SK-N-SH (cell line): Measurements from ENCODE around the gene RCSD1. TPM values are rescaled to one million over a fixed set of nuclear protein-coding genes. Genes with fewer than 3 reads are reported as not detected.

Experiments
- CTCF ChIA-PET: fragments of 300-600, 350-600 bp; formaldehyde crosslinking; extraction: SDS; loops from one replicate; lab custom pipeline; 2021; lab: Yijun Ruan, JAX
- POLR2A ChIA-PET: fragments of 350-600 bp; sonication (Branson Sonifier 250); formaldehyde crosslinking; extraction: SDS; loops from one replicate; lab custom pipeline; 2020; ENCODE audit warnings: antibody characterized with exemption, inconsistent platforms; lab: Yijun Ruan, JAX
- DNase-seq: peaks from one replicate; pipeline ENCODE4 v3.0.0; 2012
- H2AFZ ChIP-seq: fragments of 200-600 bp; sonication (generic); 2 replicates; pipeline ENCODE4 v1.8.1; 2016; ENCODE audit warnings: antibody characterized with exemption, mild to moderate bottlenecking, low read depth
- H3F3A ChIP-seq: fragments of 200-600 bp; sonication (generic); replicated peaks from 2 replicates; pipeline ENCODE3; 2016; ENCODE audit warnings: antibody characterized with exemption, mild to moderate bottlenecking; ENCODE audit not compliant: insufficient read depth
- H3K27ac ChIP-seq, 2 experiments: fragments of 200-500 bp in 1 of 2; fragments of 200-600 bp in 1 of 2; sonication (Bioruptor generic) in 1 of 2; sonication (generic), shearing (Covaris generic) in 1 of 2; 2 replicates each; pipeline versions ENCODE4 v1.5.1 to v1.6.1; 2014 to 2016; ENCODE audit warnings: low read depth in 2 of 2, inconsistent platforms in 1 of 2, low read length in 1 of 2, mild to moderate bottlenecking in 1 of 2, mixed read lengths in 1 of 2
- H3K27me3 ChIP-seq: fragments of 200-600 bp; sonication (generic), shearing (Covaris generic); 2 replicates; pipeline ENCODE4 v1.6.1; 2016; ENCODE audit warnings: mixed run types; ENCODE audit not compliant: insufficient read depth
- H3K36me3 ChIP-seq, 2 experiments: fragments of 200-500 bp in 1 of 2; fragments of 200-600 bp in 1 of 2; sonication (Bioruptor generic) in 1 of 2; sonication (generic) in 1 of 2; replicated peaks in 1 of 2; 2 replicates each; pipeline versions ENCODE3 to v1.5.1; 2014 to 2016; ENCODE audit warnings: low read length in 1 of 2, mild to moderate bottlenecking in 1 of 2; ENCODE audit not compliant: insufficient read depth in 2 of 2, control insufficient read depth in 1 of 2
- H3K4me1 ChIP-seq, 2 experiments: fragments of 200-500 bp in 1 of 2; fragments of 200-600 bp in 1 of 2; sonication (Bioruptor generic) in 1 of 2; sonication (generic), shearing (Covaris generic) in 1 of 2; 2 replicates each; pipeline versions ENCODE4 v1.5.1 to v1.6.1; 2014 to 2016; ENCODE audit warnings: low read depth in 1 of 2, low read length in 1 of 2, mixed run types in 1 of 2; ENCODE audit not compliant: insufficient read depth in 2 of 2, control insufficient read depth in 1 of 2
- H3K4me2 ChIP-seq: fragments of 200-600 bp; sonication (generic), shearing (Covaris generic); 2 replicates; pipeline ENCODE4 v1.6.1; 2017; ENCODE audit warnings: mixed run types
- H3K4me3 ChIP-seq, 2 experiments: fragments of 200-500 bp in 1 of 2; fragments of 200-600 bp in 1 of 2; sonication (Bioruptor generic) in 1 of 2; sonication (generic), shearing (Covaris generic) in 1 of 2; 2 replicates each; pipeline versions ENCODE4 v1.5.1 to v1.8.1; 2014 to 2016; ENCODE audit warnings: low read depth in 2 of 2, inconsistent platforms in 1 of 2, low read length in 1 of 2, mild to moderate bottlenecking in 1 of 2, mixed read lengths in 1 of 2, moderate library complexity in 1 of 2
- H3K79me2 ChIP-seq: fragments of 200-600 bp; sonication (generic); 2 replicates; pipeline ENCODE4 v1.8.1; 2017; ENCODE audit warnings: mild to moderate bottlenecking; ENCODE audit not compliant: insufficient read depth
- H3K9ac ChIP-seq: fragments of 200-600 bp; sonication (generic); 2 replicates; pipeline ENCODE4 v1.6.1; 2017; ENCODE audit warnings: mixed run types
- H3K9me2 ChIP-seq: fragments of 200-600 bp; sonication (generic); 2 replicates; pipeline ENCODE4 v1.6.1; 2017; ENCODE audit warnings: mixed run types
- H3K9me3 ChIP-seq: fragments of 200-600 bp; sonication (generic); 2 replicates; pipeline ENCODE4 v1.6.1; 2017; ENCODE audit warnings: mixed run types, mild to moderate bottlenecking, moderate library complexity
- H4K20me1 ChIP-seq: fragments of 200-600 bp; sonication (generic); 2 replicates; pipeline ENCODE4 v1.6.1; 2017; ENCODE audit warnings: mild to moderate bottlenecking, mixed run types; ENCODE audit not compliant: insufficient read depth
- CHD2 ChIP-seq: fragments of 150-350 bp; IDR thresholded peaks from 2 replicates; pipeline ENCODE4 v1.6.1; 2018; ENCODE audit warnings: low read length; ENCODE audit not compliant: partially characterized antibody
- CTCF ChIP-seq: fragments of 200-600 bp; sonication (generic); IDR thresholded peaks from 2 replicates; pipeline ENCODE4 v1.6.1; 2017; ENCODE audit warnings: antibody characterized with exemption, mild to moderate bottlenecking, moderate library complexity
- FOXJ3 ChIP-seq: sonication (generic); formaldehyde crosslinking; IDR thresholded peaks from 2 replicates; pipeline ENCODE4 v1.5.1; 2020; ENCODE audit warnings: mild to moderate bottlenecking, missing genetic modification reagents
- GABPA ChIP-seq: IDR thresholded peaks from 2 replicates; pipeline ENCODE4 v1.4.0; 2012; ENCODE audit warnings: low read depth, mild to moderate bottlenecking
- MEF2A ChIP-seq: IDR thresholded peaks from 2 replicates; pipeline ENCODE4 v1.4.0; 2012; ENCODE audit warnings: low read depth, borderline replicate concordance
- POLR2AphosphoS5 ChIP-seq: IDR thresholded peaks from 2 replicates; pipeline ENCODE4 v1.6.1; 2012; ENCODE audit warnings: low read depth, low read length
- RAD21 ChIP-seq: IDR thresholded peaks from 2 replicates; pipeline ENCODE4 v1.6.1; 2012; ENCODE audit warnings: mild to moderate bottlenecking, low read length
- RFX5 ChIP-seq: IDR thresholded peaks from 2 replicates; pipeline ENCODE4 v1.6.1; 2012; ENCODE audit warnings: mild to moderate bottlenecking, improper control_type of control experiment, low read length
- RXRA ChIP-seq: IDR thresholded peaks from 2 replicates; pipeline ENCODE4 v1.4.0; 2012; ENCODE audit warnings: low read depth, mild to moderate bottlenecking, borderline replicate concordance
- SMC3 ChIP-seq: IDR thresholded peaks from 2 replicates; pipeline ENCODE4 v1.6.1; 2012; ENCODE audit warnings: low read depth, low read length, improper control_type of control experiment
- TAF1 ChIP-seq: IDR thresholded peaks from 2 replicates; pipeline ENCODE4 v1.6.1; 2012; ENCODE audit warnings: low read depth, mild to moderate bottlenecking, low read length, moderate library complexity, borderline replicate concordance
- TCF12 ChIP-seq: IDR thresholded peaks from 2 replicates; pipeline ENCODE4 v1.4.0; 2012
- TEAD4 ChIP-seq: IDR thresholded peaks from 2 replicates; pipeline ENCODE4 v1.4.0; 2012; ENCODE audit warnings: mild to moderate bottlenecking, borderline replicate concordance; ENCODE audit not compliant: insufficient read depth
- YY1 ChIP-seq: IDR thresholded peaks from 2 replicates; pipeline ENCODE4 v1.4.0; 2012; ENCODE audit warnings: low read depth, mild to moderate bottlenecking
- WGBS: methylation state at CpG from one replicate; pipeline ENCODE4 v1.1.6; 2017; ENCODE audit warnings: low lambda C conversion rate; 5-methylcytosine and 5-hydroxymethylcytosine counted together
- polyA plus RNA-seq, 3 experiments: library from polyadenylated mRNA; depleted of rRNA; stranded (reverse); fragments of >200 nt; gene quantifications; 2 replicates each; pipeline ENCODE4 v1.2.3, GENCODE V29; 2012
- TF ChIP-seq, protein P1 (sequence below): IDR thresholded peaks from 2 replicates; pipeline ENCODE4 v1.6.1; 2012; ENCODE audit warnings: mild to moderate bottlenecking, low read depth, low read length, moderate library complexity

The RCSD1 gene
- polyA plus RNA-seq, 1 of the 3 experiments (the other 2 are of a cell fraction): 0.02 TPM

- Histone ChIP-seq H3K4me3 (no peak overlapping the region), H2AFZ (no peak overlapping the region; the same call in 1 of the 2 replicates), H3K27ac (no peak overlapping the region), H3K4me2 (no peak overlapping the region), H3F3A (no peaks in the 10 kb centered on the region), H4K20me1 (no peaks in the 10 kb centered on the region), H3K9me2 (no peaks in the 10 kb centered on the region), H3K36me3 (no peaks in the 10 kb centered on the region), H3K9ac (no peak overlapping the region), H3K4me1 (peaks cover 0 to 6% of the 10 kb centered on the region in 2 experiments; a peak in 1 of 4 replicates), H3K27me3 (no peaks in the 10 kb centered on the region; the same call in 1 of the 2 replicates), H3K9me3 (no peaks in the 10 kb centered on the region), H3K79me2 (no peaks in the 10 kb centered on the region)
- CTCF ChIA-PET: interaction anchor here (0.6 to 6.0 kb wide), 26 partner anchors 9 to 1003 kb away, joined by 3 to 80 read pairs (median 4); no protein-coding TSS in a partner anchor
- no peak for TF ChIP-seq MEF2A
- peak; percentile 75 for TF ChIP-seq CTCF
- TF ChIP-seq, protein P1, sequence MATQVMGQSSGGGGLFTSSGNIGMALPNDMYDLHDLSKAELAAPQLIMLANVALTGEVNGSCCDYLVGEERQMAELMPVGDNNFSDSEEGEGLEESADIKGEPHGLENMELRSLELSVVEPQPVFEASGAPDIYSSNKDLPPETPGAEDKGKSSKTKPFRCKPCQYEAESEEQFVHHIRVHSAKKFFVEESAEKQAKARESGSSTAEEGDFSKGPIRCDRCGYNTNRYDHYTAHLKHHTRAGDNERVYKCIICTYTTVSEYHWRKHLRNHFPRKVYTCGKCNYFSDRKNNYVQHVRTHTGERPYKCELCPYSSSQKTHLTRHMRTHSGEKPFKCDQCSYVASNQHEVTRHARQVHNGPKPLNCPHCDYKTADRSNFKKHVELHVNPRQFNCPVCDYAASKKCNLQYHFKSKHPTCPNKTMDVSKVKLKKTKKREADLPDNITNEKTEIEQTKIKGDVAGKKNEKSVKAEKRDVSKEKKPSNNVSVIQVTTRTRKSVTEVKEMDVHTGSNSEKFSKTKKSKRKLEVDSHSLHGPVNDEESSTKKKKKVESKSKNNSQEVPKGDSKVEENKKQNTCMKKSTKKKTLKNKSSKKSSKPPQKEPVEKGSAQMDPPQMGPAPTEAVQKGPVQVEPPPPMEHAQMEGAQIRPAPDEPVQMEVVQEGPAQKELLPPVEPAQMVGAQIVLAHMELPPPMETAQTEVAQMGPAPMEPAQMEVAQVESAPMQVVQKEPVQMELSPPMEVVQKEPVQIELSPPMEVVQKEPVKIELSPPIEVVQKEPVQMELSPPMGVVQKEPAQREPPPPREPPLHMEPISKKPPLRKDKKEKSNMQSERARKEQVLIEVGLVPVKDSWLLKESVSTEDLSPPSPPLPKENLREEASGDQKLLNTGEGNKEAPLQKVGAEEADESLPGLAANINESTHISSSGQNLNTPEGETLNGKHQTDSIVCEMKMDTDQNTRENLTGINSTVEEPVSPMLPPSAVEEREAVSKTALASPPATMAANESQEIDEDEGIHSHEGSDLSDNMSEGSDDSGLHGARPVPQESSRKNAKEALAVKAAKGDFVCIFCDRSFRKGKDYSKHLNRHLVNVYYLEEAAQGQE: no peak
- TF ChIP-seq RXRA: no peak
- peak; percentile 81 for TF ChIP-seq SMC3
- peak; percentile 79 for TF ChIP-seq RAD21
- WGBS: 39% methylated on average over 5 of the region's 5 CpGs
- POLR2A ChIA-PET: interaction anchor here (0.5 to 1.2 kb wide), 2 partner anchors 88 to 101 kb away, joined by 3 to 4 read pairs; no protein-coding TSS in a partner anchor
- DNase-seq: peak; percentile 38
Observed at GRCh38 chr1:167599957-167600581, 30.0 kb upstream of the RCSD1 start.

DNA sequence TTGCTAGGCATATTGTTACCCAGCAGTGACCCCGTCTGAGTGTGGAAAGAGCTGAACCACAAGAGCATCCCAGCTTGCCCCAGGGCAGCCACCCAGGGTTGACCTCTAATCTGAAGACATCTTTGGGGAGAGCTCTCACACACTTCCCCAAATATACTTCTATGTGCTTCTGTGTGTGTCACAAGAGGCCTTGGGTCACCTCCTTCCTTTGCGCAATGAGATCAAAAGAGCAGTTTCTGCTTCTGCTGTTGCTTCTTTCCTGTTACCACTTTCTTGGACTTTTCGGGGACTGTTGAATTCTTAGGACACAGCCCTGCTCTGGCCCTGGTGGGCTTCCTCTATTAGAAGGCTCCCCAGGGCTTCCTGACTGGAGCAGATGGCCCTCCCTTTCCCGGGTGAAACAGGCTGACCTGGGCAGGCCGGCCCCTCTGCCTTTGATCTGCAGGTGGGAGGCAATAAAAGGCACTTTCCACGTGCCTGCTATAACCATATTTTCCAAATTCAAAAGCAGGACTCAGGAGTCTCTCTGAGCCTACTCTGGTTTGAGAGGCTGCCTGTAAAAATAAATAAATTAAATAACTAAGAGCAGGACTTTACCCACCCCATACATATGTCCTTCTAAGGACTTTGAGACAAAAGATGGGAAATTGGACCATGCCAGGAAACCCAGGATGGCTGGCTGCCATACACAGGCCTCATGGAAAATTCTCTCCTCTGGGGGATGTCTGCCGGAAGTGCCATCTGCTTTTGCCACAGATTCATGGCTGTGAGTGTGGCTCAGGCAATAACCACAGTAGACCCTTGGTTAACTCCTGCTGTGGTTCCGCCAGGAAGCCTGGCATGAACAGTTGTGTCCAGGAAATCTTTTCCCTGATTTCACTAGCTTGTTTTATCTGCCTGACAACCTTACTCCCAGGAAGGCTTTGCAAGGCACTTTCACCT, 28.3 kb upstream of the RCSD1 start:
- no peak for TF ChIP-seq TCF12
- TF ChIP-seq CHD2: no peak
- TF ChIP-seq RFX5: no peak
- TF ChIP-seq POLR2AphosphoS5: no peak
- no peak for TF ChIP-seq TEAD4
- TF ChIP-seq RAD21: no peak
- TF ChIP-seq YY1: no peak
- TF ChIP-seq FOXJ3 (CRISPR knock-in tag): no peak
- TF ChIP-seq TAF1: no peak
- TF ChIP-seq GABPA: no peak
- TF ChIP-seq, all 33 proteins: peak for 0
- Histone ChIP-seq H3K4me1 (peaks cover 0 to 6% of the 10 kb centered on the region in 2 experiments; a peak in 1 of 4 replicates), H3K4me2 (no peak overlapping the region), H2AFZ (no peak overlapping the region), H3K9ac (no peak overlapping the region), H3K27ac (no peak overlapping the region), H3K79me2 (no peaks in the 10 kb centered on the region), H4K20me1 (no peaks in the 10 kb centered on the region), H3K36me3 (no peaks in the 10 kb centered on the region), H3K27me3 (no peaks in the 10 kb centered on the region; the same call in 1 of the 2 replicates), H3K9me3 (no peaks in the 10 kb centered on the region), H3K9me2 (no peaks in the 10 kb centered on the region), H3K4me3 (no peak overlapping the region), H3F3A (no peaks in the 10 kb centered on the region)
- ChIA-PET POLR2A (interaction anchor here (0.9 kb wide), 1 partner anchor 48 kb away, joined by 3 read pairs; the partner anchor contains the start of gene CREG1), CTCF (interaction anchor here (1.5 to 6.0 kb wide), 3 partner anchors 8 to 93 kb away, joined by 6 to 80 read pairs (median 20); no protein-coding TSS in a partner anchor)
- peak; percentile 30 for DNase-seq
- WGBS: 91% methylated on average over 8 of the region's 8 CpGs
